ENCODE data around the gene KRTAP12-3.

DNA sequence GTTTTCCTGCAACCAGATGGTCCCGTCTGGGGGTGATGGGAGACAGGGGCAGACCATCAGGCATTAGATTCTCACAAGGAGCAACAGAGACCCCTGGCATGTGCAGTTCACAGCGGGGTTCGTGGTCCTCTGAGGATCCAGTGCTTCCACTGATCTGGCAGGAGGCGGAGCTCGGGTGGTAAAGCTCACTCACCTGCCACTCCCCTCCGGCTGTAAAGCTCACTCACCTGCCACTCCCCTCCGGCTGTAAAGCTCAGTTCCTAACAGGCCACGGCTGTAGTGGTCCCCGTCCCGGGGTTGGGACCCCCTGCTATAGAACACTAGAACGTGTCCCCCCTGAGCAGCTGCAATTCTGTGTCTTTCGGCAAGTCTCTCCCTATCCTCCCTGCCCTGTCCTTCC, 43.8 kb downstream of the KRTAP12-3 start:
- TF ChIP-seq, protein P1, sequence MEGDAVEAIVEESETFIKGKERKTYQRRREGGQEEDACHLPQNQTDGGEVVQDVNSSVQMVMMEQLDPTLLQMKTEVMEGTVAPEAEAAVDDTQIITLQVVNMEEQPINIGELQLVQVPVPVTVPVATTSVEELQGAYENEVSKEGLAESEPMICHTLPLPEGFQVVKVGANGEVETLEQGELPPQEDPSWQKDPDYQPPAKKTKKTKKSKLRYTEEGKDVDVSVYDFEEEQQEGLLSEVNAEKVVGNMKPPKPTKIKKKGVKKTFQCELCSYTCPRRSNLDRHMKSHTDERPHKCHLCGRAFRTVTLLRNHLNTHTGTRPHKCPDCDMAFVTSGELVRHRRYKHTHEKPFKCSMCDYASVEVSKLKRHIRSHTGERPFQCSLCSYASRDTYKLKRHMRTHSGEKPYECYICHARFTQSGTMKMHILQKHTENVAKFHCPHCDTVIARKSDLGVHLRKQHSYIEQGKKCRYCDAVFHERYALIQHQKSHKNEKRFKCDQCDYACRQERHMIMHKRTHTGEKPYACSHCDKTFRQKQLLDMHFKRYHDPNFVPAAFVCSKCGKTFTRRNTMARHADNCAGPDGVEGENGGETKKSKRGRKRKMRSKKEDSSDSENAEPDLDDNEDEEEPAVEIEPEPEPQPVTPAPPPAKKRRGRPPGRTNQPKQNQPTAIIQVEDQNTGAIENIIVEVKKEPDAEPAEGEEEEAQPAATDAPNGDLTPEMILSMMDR (IDR thresholded peaks at IDR 0.05; ENCODE audit: insufficient read depth, low read length): no peak
- TF ChIP-seq POLR2AphosphoS5 (IDR thresholded peaks at IDR 0.05; ENCODE audit: low read depth) (no peak), SPI1 (IDR thresholded peaks at IDR 0.05; ENCODE audit: borderline replicate concordance, low read depth) (no peak), GABPA (IDR thresholded peaks at IDR 0.05; ENCODE audit: low read depth) (no peak)
- TF ChIP-seq, protein P2, sequence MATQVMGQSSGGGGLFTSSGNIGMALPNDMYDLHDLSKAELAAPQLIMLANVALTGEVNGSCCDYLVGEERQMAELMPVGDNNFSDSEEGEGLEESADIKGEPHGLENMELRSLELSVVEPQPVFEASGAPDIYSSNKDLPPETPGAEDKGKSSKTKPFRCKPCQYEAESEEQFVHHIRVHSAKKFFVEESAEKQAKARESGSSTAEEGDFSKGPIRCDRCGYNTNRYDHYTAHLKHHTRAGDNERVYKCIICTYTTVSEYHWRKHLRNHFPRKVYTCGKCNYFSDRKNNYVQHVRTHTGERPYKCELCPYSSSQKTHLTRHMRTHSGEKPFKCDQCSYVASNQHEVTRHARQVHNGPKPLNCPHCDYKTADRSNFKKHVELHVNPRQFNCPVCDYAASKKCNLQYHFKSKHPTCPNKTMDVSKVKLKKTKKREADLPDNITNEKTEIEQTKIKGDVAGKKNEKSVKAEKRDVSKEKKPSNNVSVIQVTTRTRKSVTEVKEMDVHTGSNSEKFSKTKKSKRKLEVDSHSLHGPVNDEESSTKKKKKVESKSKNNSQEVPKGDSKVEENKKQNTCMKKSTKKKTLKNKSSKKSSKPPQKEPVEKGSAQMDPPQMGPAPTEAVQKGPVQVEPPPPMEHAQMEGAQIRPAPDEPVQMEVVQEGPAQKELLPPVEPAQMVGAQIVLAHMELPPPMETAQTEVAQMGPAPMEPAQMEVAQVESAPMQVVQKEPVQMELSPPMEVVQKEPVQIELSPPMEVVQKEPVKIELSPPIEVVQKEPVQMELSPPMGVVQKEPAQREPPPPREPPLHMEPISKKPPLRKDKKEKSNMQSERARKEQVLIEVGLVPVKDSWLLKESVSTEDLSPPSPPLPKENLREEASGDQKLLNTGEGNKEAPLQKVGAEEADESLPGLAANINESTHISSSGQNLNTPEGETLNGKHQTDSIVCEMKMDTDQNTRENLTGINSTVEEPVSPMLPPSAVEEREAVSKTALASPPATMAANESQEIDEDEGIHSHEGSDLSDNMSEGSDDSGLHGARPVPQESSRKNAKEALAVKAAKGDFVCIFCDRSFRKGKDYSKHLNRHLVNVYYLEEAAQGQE (IDR thresholded peaks at IDR 0.05; ENCODE audit: insufficient replicate concordance, low read depth): no peak

Measured in HL-60 (cell line).